GM10248 (cell line): ENCODE measurements around the gene PIGB.
"Not testable (repeated sequence)": the region's sequence is repeated elsewhere in the genome, so short reads cannot be mapped to it uniquely, and the experiment has no call there.

Experiments
- CTCF ChIA-PET: fragments of 300-600 bp; sonication (Branson Sonifier 250); formaldehyde crosslinking; extraction: SDS; loops from one replicate; lab custom pipeline; 2021; ENCODE audit warnings: antibody characterized with exemption; lab: Yijun Ruan, JAX
- POLR2A ChIA-PET: fragments of 350-650 bp; sonication (Branson Sonifier 250); formaldehyde crosslinking; extraction: SDS; loops from one replicate; lab custom pipeline; 2020; ENCODE audit warnings: antibody characterized with exemption; lab: Yijun Ruan, JAX
- DNase-seq: peaks from one replicate; pipeline ENCODE4 v3.0.0; 2012; ENCODE audit errors: extremely low spot score
- CTCF ChIP-seq: IDR thresholded peaks from 2 replicates; pipeline ENCODE4 v1.5.1; 2012; ENCODE audit warnings: mild to moderate bottlenecking, low read depth; ENCODE audit errors: extremely low read depth, missing control alignments, control extremely low read depth

PIGB gene

GRCh38 chr15:55279100-55279745, 39.8 kb upstream of the PIGB start:
- ChIA-PET CTCF (interaction anchor here (1.2 to 1.5 kb wide), 3 partner anchors 16 to 62 kb away, joined by 3 read pairs; no protein-coding TSS in a partner anchor), POLR2A (interaction anchor here (1.0 kb wide), 1 partner anchor 61 kb away, joined by 3 read pairs; no protein-coding TSS in a partner anchor)
- DNase-seq = no peak
- TF ChIP-seq CTCF = no peak

GRCh38 chr15:55279746-55280351, 39.2 kb upstream of the PIGB start:
- POLR2A ChIA-PET = interaction anchor here (1.0 kb wide), 1 partner anchor 62 kb away, joined by 3 read pairs; no protein-coding TSS in a partner anchor
- CTCF ChIA-PET = interaction anchor here (1.2 to 2.8 kb wide), 3 partner anchors 12 to 63 kb away, joined by 3 to 9 read pairs (median 3); no protein-coding TSS in a partner anchor
- TF ChIP-seq CTCF = no peak
- DNase-seq = peak; percentile 52

- CTCF ChIA-PET = interaction anchor here (0.6 to 2.8 kb wide), 5 partner anchors 10 to 83 kb away, joined by 3 to 10 read pairs (median 3); no protein-coding TSS in a partner anchor
- DNase-seq, POLR2A ChIA-PET: not testable (repeated sequence)
Observed at GRCh38 chr15:55280589-55280988, 38.4 kb upstream of the PIGB start.

GRCh38 chr15:55281517-55282228, 37.3 kb upstream of the PIGB start:
- ChIA-PET POLR2A (interaction anchor here (0.6 kb wide), 1 partner anchor 123 kb away, joined by 3 read pairs; no protein-coding TSS in a partner anchor), CTCF (interaction anchor here (0.8 to 2.8 kb wide), 7 partner anchors 9 to 84 kb away, joined by 3 to 10 read pairs (median 3); no protein-coding TSS in a partner anchor)
- TF ChIP-seq CTCF = no peak
- DNase-seq = no peak

- no peak for DNase-seq
- no peak for TF ChIP-seq CTCF
- CTCF ChIA-PET = interaction anchor here (0.8 to 2.8 kb wide), 5 partner anchors 8 to 73 kb away, joined by 3 to 10 read pairs (median 4); no protein-coding TSS in a partner anchor
- POLR2A ChIA-PET = no interaction called here
Observed at GRCh38 chr15:55282284-55282833, 36.7 kb upstream of the PIGB start.

- CTCF ChIA-PET = no interaction called here
- no peak for TF ChIP-seq CTCF
- POLR2A ChIA-PET = no interaction called here
- no peak for DNase-seq
Observed at GRCh38 chr15:55283379-55284147, 35.5 kb upstream of the PIGB start.
